ENCODE data around the gene SAGE1. TPM values are rescaled to one million over a fixed set of nuclear protein-coding genes. Genes with fewer than 3 reads are reported as not detected.
"Not testable (repeated sequence)": the region's sequence is repeated elsewhere in the genome, so short reads cannot be mapped to it uniquely, and the experiment has no call there.

The SAGE1 gene
- total RNA-seq, result not detected

- H3K4me3 ChIP-seq, result no peak within 1 kb of the TSS
- TF ChIP-seq POLR2AphosphoS5 (IDR thresholded peaks at IDR 0.05) (no peak), POLR2A (IDR thresholded peaks at IDR 0.05; ENCODE audit: low read depth) (no peak), EP300 (IDR thresholded peaks at IDR 0.05) (no peak)
- TF ChIP-seq, protein P1, sequence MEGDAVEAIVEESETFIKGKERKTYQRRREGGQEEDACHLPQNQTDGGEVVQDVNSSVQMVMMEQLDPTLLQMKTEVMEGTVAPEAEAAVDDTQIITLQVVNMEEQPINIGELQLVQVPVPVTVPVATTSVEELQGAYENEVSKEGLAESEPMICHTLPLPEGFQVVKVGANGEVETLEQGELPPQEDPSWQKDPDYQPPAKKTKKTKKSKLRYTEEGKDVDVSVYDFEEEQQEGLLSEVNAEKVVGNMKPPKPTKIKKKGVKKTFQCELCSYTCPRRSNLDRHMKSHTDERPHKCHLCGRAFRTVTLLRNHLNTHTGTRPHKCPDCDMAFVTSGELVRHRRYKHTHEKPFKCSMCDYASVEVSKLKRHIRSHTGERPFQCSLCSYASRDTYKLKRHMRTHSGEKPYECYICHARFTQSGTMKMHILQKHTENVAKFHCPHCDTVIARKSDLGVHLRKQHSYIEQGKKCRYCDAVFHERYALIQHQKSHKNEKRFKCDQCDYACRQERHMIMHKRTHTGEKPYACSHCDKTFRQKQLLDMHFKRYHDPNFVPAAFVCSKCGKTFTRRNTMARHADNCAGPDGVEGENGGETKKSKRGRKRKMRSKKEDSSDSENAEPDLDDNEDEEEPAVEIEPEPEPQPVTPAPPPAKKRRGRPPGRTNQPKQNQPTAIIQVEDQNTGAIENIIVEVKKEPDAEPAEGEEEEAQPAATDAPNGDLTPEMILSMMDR (IDR thresholded peaks at IDR 0.05), result no peak
- no peak within 1 kb of the TSS for H3K27ac ChIP-seq (replicated peaks in 1 of 4)
- no peaks in the 10 kb centered on the region for H3K27me3 ChIP-seq
- 80% methylated on average over 22 of the region's 22 CpGs for WGBS
- intact Hi-C loops (cut with DNase I), result no loop called here
- H3K9me3 ChIP-seq, result peaks cover 0 to 8% (median 0%) of the 10 kb centered on the region in 4 donors
- no peaks in the 10 kb centered on the region for H3K4me1 ChIP-seq
- no peaks in the 10 kb centered on the region for H3K36me3 ChIP-seq
- DNase-seq (ENCODE audit: extremely low spot score), result no peak
Measured at GRCh38 chrX:135893294-135893817, at the start of gene SAGE1, which contains the start of gene CT45A10. TSS of gene SAGE1 (plus strand) at chrX:135893716. CDS start at chrX:135896243, 2,527 bp downstream. TSS of gene CT45A10 (minus strand) at chrX:135893444. CDS start at chrX:135885344, 8,100 bp downstream.

DNA sequence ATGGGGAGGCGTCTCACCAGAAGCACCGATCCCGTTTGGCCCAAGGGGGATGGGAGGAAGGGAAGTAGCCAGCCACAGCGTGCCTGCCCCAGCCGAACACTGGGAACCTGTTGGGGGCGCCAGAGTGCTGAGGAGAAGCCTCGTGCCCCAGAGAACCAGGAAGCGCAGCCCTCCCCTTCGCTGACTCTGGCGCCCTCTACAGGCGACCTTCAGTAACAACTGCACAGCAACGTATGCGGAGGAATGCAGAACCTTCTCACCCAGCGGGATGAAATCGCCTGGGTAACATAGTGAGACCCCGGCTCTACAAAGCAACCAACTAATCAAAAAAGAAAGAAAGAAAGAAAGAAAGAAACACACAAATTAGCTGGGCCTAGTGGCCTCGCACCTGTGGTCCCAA lies 39.1 kb upstream of the SAGE1 start, which contains the start of gene CT45A8:
TSS of gene CT45A8 (minus strand) at position 101 of the 400 bp plus-strand sequence. CDS start 3,755 bp downstream, outside the sequence.
- H3K4me3 ChIP-seq; DNase-seq (ENCODE audit: extremely low spot score); H3K36me3 ChIP-seq; H3K4me1 ChIP-seq; H3K9me3 ChIP-seq; intact Hi-C loops (cut with DNase I); H3K27ac ChIP-seq (replicated peaks in 1 of 4); H3K27me3 ChIP-seq: not testable (repeated sequence)
- WGBS, result no CpG with 5 or more reads among the region's 17 CpGs

DNA sequence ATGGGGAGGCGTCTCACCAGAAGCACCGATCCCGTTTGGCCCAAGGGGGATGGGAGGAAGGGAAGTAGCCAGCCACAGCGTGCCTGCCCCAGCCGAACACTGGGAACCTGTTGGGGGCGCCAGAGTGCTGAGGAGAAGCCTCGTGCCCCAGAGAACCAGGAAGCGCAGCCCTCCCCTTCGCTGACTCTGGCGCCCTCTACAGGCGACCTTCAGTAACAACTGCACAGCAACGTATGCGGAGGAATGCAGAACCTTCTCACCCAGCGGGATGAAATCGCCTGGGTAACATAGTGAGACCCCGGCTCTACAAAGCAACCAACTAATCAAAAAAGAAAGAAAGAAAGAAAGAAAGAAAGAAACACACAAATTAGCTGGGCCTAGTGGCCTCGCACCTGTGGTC lies 21.8 kb upstream of the SAGE1 start, which contains the start of gene CT45A9:
TSS of gene CT45A9 (minus strand) at position 101 of the 400 bp plus-strand sequence. CDS start 3,751 bp downstream, outside the sequence.
- WGBS, result no CpG with 5 or more reads among the region's 17 CpGs
- intact Hi-C loops (cut with DNase I); H3K9me3 ChIP-seq; H3K4me3 ChIP-seq; H3K4me1 ChIP-seq; DNase-seq (ENCODE audit: extremely low spot score); H3K27ac ChIP-seq (replicated peaks in 1 of 4); H3K27me3 ChIP-seq; H3K36me3 ChIP-seq: not testable (repeated sequence)

GRCh38 chrX:135882741-135883140 lies 10.8 kb upstream of the SAGE1 start:
- H3K27ac ChIP-seq (replicated peaks in 1 of 4); H3K36me3 ChIP-seq; H3K4me3 ChIP-seq; intact Hi-C loops (cut with DNase I); H3K27me3 ChIP-seq; H3K9me3 ChIP-seq; H3K4me1 ChIP-seq; DNase-seq (ENCODE audit: extremely low spot score): not testable (repeated sequence)
- whole genome bisulfite sequencing, result 55% methylated on average over 4 of the region's 5 CpGs

DNA sequence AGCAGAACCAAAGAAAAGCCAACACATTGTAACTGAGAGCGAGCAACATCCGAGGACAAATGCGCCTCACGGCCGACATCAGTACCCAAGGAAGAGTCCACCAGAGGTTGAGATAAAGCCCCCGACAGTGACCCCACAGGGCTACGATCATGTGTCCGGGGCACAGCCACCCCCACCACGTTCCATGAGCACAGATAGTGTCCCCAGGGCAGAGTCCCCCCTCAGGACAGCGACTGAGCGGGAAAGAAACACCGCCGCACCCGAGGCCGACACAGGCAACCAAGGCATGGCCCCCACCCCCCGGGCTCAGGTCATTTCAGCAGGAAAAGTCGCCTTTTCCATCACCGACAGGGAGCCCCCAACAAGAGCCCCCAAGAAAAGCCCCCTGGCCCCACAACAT lies 5.3 kb upstream of the SAGE1 start:
- H3K27ac ChIP-seq (replicated peaks in 1 of 4); intact Hi-C loops (cut with DNase I); H3K36me3 ChIP-seq; H3K27me3 ChIP-seq; DNase-seq (ENCODE audit: extremely low spot score); H3K4me3 ChIP-seq; H3K4me1 ChIP-seq; H3K9me3 ChIP-seq: not testable (repeated sequence)
- 90% methylated on average over 8 of the region's 18 CpGs for whole genome bisulfite sequencing

DNA sequence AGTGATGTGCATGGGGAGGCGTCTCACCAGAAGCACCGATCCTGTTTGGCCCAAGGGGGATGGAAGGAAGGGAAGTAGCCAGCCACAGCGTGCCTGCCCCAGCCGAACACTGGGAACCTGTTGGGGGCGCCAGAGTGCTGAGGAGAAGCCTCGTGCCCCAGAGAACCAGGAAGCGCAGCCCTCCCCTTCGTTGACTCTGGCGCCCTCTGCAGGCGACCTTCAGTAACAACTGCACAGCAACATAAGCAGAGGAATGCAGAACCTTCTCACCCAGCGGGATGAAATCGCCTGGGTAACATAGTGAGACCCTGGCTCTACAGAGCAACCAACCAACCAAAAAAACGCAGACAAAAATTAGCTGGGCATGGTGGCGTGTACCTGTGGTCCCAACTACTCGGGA lies 4.5 kb upstream of the SAGE1 start:
- DNase-seq (ENCODE audit: extremely low spot score); H3K36me3 ChIP-seq; H3K27me3 ChIP-seq; H3K4me1 ChIP-seq; H3K27ac ChIP-seq (replicated peaks in 1 of 4); intact Hi-C loops (cut with DNase I); H3K4me3 ChIP-seq; H3K9me3 ChIP-seq: not testable (repeated sequence)
- WGBS, result 75% methylated on average over 9 of the region's 15 CpGs

DNA sequence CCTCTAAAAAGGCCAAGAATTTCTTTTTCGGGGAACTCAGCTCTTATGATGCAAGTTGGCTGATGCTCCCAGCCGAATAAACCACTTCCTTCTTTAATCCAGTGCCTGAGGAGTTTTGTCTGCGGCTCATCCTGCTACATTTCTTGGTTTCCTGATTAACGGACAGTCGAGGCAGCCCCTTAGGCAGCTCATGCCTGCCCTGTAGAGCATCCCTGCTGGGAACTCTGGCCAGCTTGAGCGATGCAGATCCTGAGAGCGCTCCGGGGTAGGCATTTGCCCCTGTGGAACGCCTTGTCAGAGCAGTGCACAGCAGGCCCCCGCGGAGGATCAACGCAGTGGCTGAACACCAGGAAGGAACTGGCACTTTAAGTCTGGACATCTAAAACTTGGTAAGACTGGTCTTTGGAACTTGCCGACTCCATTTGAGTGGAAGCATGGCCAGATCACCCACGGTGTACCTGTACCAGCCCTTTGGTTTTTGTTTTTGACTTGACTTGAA lies 3.4 kb upstream of the SAGE1 start:
- no peaks in the 10 kb centered on the region for H3K36me3 ChIP-seq
- peaks cover 0 to 8% (median 0%) of the 10 kb centered on the region in 4 donors for H3K9me3 ChIP-seq
- intact Hi-C loops (cut with DNase I), result no loop called here
- no peaks in the 10 kb centered on the region for H3K4me1 ChIP-seq
- H3K4me3 ChIP-seq, result no peak overlapping the region
- no peak overlapping the region for H3K27ac ChIP-seq (replicated peaks in 1 of 4)
- H3K27me3 ChIP-seq, result no peaks in the 10 kb centered on the region
- DNase-seq (ENCODE audit: extremely low spot score), result no peak
- TF ChIP-seq EP300 (IDR thresholded peaks at IDR 0.05) (no peak), POLR2AphosphoS5 (IDR thresholded peaks at IDR 0.05) (no peak), POLR2A (IDR thresholded peaks at IDR 0.05; ENCODE audit: low read depth) (no peak)
- TF ChIP-seq, protein P1 (IDR thresholded peaks at IDR 0.05), result no peak
- 88% methylated on average over 14 of the region's 14 CpGs for WGBS

Measured in esophagus muscularis mucosa (tissue), 4 donors.